Adrenal gland (tissue), 12 donors: ENCODE results near the gene NBPF1. TPM values are rescaled to one million over a fixed set of nuclear protein-coding genes. Genes with fewer than 3 reads are reported as not detected.
A peak's percentile ranks its signal among the peaks of the same experiment; 100 is the strongest.
"Not testable (repeated sequence)": the region's sequence is repeated elsewhere in the genome, so short reads cannot be mapped to it uniquely, and the experiment has no call there.

Experiments used
- DNase-seq, 7 donors: peaks; one replicate each; pipeline ENCODE4 v3.0.0-alpha.2; 2019 to 2020
- H3K27ac ChIP-seq, 5 donors: fragments of 200-600 bp; sonication (generic) in 4 of 5; 1 replicate in 3 of 5; 2 replicates in 2 of 5; pipeline versions ENCODE4 v1.5.1 to v1.8.0; 2016 to 2020; ENCODE audit warnings: mild to moderate bottlenecking in 1 of 5
- H3K27me3 ChIP-seq: fragments of 200-600 bp; 2 replicates; pipeline ENCODE4 v1.8.0; 2021
- H3K36me3 ChIP-seq, 2 donors: fragments of 200-600 bp; replicated peaks in 1 of 2; 1 replicate in 1 of 2; 2 replicates in 1 of 2; pipeline versions ENCODE4 v1.5.1 to v1.8.0; 2018 to 2022
- H3K4me1 ChIP-seq, 2 donors: fragments of 200-600 bp; replicated peaks in 1 of 2; 1 replicate in 1 of 2; 2 replicates in 1 of 2; pipeline versions ENCODE4 v1.5.1 to v1.8.0; 2018 to 2021
- H3K4me3 ChIP-seq, 4 donors: fragments of 200-600 bp; sonication (generic) in 3 of 4; one replicate each; pipeline ENCODE4 v1.5.1; 2016 to 2018
- H3K9me3 ChIP-seq, 3 donors: fragments of 200-600 bp; sonication (generic) in 1 of 3; replicated peaks in 1 of 3; 1 replicate in 2 of 3; 2 replicates in 1 of 3; pipeline versions ENCODE4 v1.5.1 to v1.8.0; 2016 to 2021
- CTCF ChIP-seq, 6 experiments: fragments of 450-650 bp in 4 of 6; fragments of 200-600 bp in 2 of 6; sonication (generic) in 1 of 6; IDR thresholded peaks; 1 replicate in 5 of 6; 2 replicates in 1 of 6; pipeline versions ENCODE4 v1.5.1 to v1.8.0; 2016 to 2021; ENCODE audit warnings: antibody characterized with exemption in 6 of 6, mild to moderate bottlenecking in 2 of 6, moderate library complexity in 1 of 6
- POLR2A ChIP-seq, 2 donors: fragments of 450-650 bp; IDR thresholded peaks; one replicate each; pipeline ENCODE4 v1.6.1; 2017; ENCODE audit warnings: antibody characterized with exemption in 2 of 2, mild to moderate bottlenecking in 2 of 2, moderate library complexity in 1 of 2
- WGBS, 4 donors: extraction: QIAGEN DNeasy Blood & Tissue Kit in 2 of 4; methylation state at CpG; one replicate each; pipeline versions ENCODE4 v1.1.5 to v1.1.7; 2013 to 2017; 5-methylcytosine and 5-hydroxymethylcytosine counted together
- intact Hi-C, 2 donors: fragments of 100-400 bp; cut with DNase I; formaldehyde crosslinking; loops; one replicate each; pipeline versions ENCODE4 v1.14.1 to v1.15.0; 2022 to 2023
- polyA plus RNA-seq, 3 donors: library from polyadenylated mRNA; stranded (reverse); fragments of 200-250 nt in 2 of 3; fragments of 350-450 nt in 1 of 3; fragmentation: Illumina TruSeq in 1 of 3; extraction: RNeasy Lipid Tissue Mini Kit (QIAGEN cat#74804) in 1 of 3; gene quantifications; one replicate each; pipeline ENCODE4 v1.2.3, GENCODE V29; 2013 to 2014
- total RNA-seq, 9 donors: library from RNA; depleted of rRNA in 4 of 9; stranded (reverse); fragments of >200 nt in 4 of 9; fragments of 120-200 nt in 1 of 9; fragmentation: NEBNext Ultra II Directional in 1 of 9; extraction: Animal tissue kit (Norgen Biotek cat#: 25700) in 1 of 9; gene quantifications; one replicate each; pipeline versions ENCODE4 v1.1.0 to v1.2.4, GENCODE V29; 2013 to 2023
- donor health status: healthy with polysubstance abuse.
- donor health status: Bipolar disorder and iron deficiency.
- donor health status: DM: yes; HTN: yes; CAD: no.
- donor health status: DM: no; HTN: no; CAD: no.
- donor health status: DM: no; HTN: no; CAD: no.
- donor health status: DM: yes; HTN: yes; CAD: no.

The NBPF1 gene
- total and polyA plus RNA-seq, 12 donors = 7.9 to 205 (median 93.3) TPM

- peak in 2 of 7 donors; percentile 25 to 35 for DNase-seq
- intact Hi-C loops = no loop called here
- TF ChIP-seq CTCF (IDR thresholded peaks at IDR 0.05) (no peak), POLR2A (IDR thresholded peaks at IDR 0.05) (no peak)
- Histone ChIP-seq H3K4me1 (peaks cover 10 to 21% of the 10 kb centered on the region in 2 donors), H3K4me3 (no peak overlapping the region), H3K27ac (peak overlapping the region in 2 of 5 donors; percentile 1 to 2), H3K27me3 (no peaks in the 10 kb centered on the region), H3K9me3 (no peaks in the 10 kb centered on the region), H3K36me3 (peaks cover 0 to 33% of the 10 kb centered on the region in 2 donors)
- WGBS, 4 donors = 80 to 86% (median 81%) methylated on average over 12 of the region's 12 CpGs
Observed at GRCh38 chr1:16605532-16606505, 7.5 kb downstream of the NBPF1 start.

GRCh38 chr1:16605213-16605525, 8.2 kb downstream of the NBPF1 start:
- TF ChIP-seq CTCF (IDR thresholded peaks at IDR 0.05) = no peak
- TF ChIP-seq POLR2A (IDR thresholded peaks at IDR 0.05) = no peak
- intact Hi-C loops = no loop called here
- DNase-seq = no peak
- H3K4me3 ChIP-seq = no peak overlapping the region
- 84 to 93% (median 88%) methylated on average over 1 of the region's 1 CpG for WGBS, 4 donors
- peaks cover 0 to 33% of the 10 kb centered on the region in 2 donors for H3K36me3 ChIP-seq
- no peaks in the 10 kb centered on the region for H3K9me3 ChIP-seq
- peaks cover 10 to 21% of the 10 kb centered on the region in 2 donors for H3K4me1 ChIP-seq
- no peaks in the 10 kb centered on the region for H3K27me3 ChIP-seq
- peak overlapping the region in 1 of 5 donors; percentile 1 for H3K27ac ChIP-seq

GRCh38 chr1:16604514-16605212, 8.7 kb downstream of the NBPF1 start:
- Histone ChIP-seq H3K36me3 (peaks cover 0 to 33% of the 10 kb centered on the region in 2 donors), H3K27ac (peak overlapping the region in 2 of 5 donors; percentile 1 to 23), H3K4me1 (peaks cover 10 to 21% of the 10 kb centered on the region in 2 donors)
- H3K9me3 ChIP-seq, H3K27me3 ChIP-seq, intact Hi-C loops, H3K4me3 ChIP-seq: not testable (repeated sequence)
- 67 to 96% (median 85%) methylated on average over 1 to 2 of the region's 2 CpGs for WGBS, 4 donors
- peak in 1 of 7 donors; percentile 22 for DNase-seq

GRCh38 chr1:16603623-16604022, 9.7 kb downstream of the NBPF1 start:
- intact Hi-C loops, H3K27ac ChIP-seq, H3K27me3 ChIP-seq, DNase-seq, H3K4me3 ChIP-seq, H3K9me3 ChIP-seq: not testable (repeated sequence)
- 96% methylated on average over 2 of the region's 2 CpGs; no CpG with 5 or more reads in 3 of the 4 donors for WGBS, 4 donors
- peaks cover 0 to 33% of the 10 kb centered on the region in 2 donors for H3K36me3 ChIP-seq
- peaks cover 9 to 15% of the 10 kb centered on the region in 2 donors for H3K4me1 ChIP-seq

- H3K9me3 ChIP-seq, DNase-seq, H3K4me1 ChIP-seq, H3K27me3 ChIP-seq, intact Hi-C loops, H3K4me3 ChIP-seq: not testable (repeated sequence)
- WGBS, 4 donors = 92 to 100% (median 98%) methylated on average over 1 to 2 of the region's 5 CpGs
- peaks cover 0 to 24% of the 10 kb centered on the region in 2 donors for H3K36me3 ChIP-seq
- peak overlapping the region in 1 of 5 donors; percentile 4 for H3K27ac ChIP-seq
Observed at GRCh38 chr1:16602336-16603011, 10.9 kb downstream of the NBPF1 start.

GRCh38 chr1:16600855-16601786, 12.2 kb downstream of the NBPF1 start:
- intact Hi-C loops = not testable (repeated sequence)

GRCh38 chr1:16599326-16599725, 14.0 kb downstream of the NBPF1 start:
- intact Hi-C loops, H3K9me3 ChIP-seq, H3K4me1 ChIP-seq, DNase-seq, H3K36me3 ChIP-seq, H3K27ac ChIP-seq, H3K4me3 ChIP-seq, H3K27me3 ChIP-seq: not testable (repeated sequence)
- WGBS, 4 donors = 90 to 96% (median 92%) methylated on average over 3 of the region's 3 CpGs

More at GRCh38 chr1:16600855-16601786, 12.2 kb downstream of the NBPF1 start:
- peak overlapping the region in 1 of 5 donors; percentile 42 for H3K27ac ChIP-seq
- not testable (repeated sequence) for H3K27me3 ChIP-seq, H3K4me3 ChIP-seq, H3K9me3 ChIP-seq, DNase-seq, H3K4me1 ChIP-seq
- peaks cover 0 to 11% of the 10 kb centered on the region in 2 donors for H3K36me3 ChIP-seq
- 53 to 79% (median 68%) methylated on average over 3 to 5 of the region's 7 CpGs for WGBS, 4 donors
